SK-N-MC (cell line): Measurements from ENCODE around the gene MGMT.

Source experiments
- DNase-seq: peaks from one replicate; pipeline ENCODE4 v3.0.0-alpha.2; 2011; ENCODE audit warnings: low read depth, low spot score
- H3K27ac ChIP-seq: fragments of 200-600 bp; sonication (generic); 2 replicates; pipeline ENCODE4 v1.5.1; 2016; ENCODE audit warnings: mixed run types
- H3K36me3 ChIP-seq: fragments of 200-600 bp; sonication (generic); 2 replicates; pipeline ENCODE4 v1.6.1; 2017; ENCODE audit warnings: antibody characterized with exemption, low read length, mixed read lengths; ENCODE audit not compliant: insufficient read depth
- H3K4me3 ChIP-seq: fragments of 200-600 bp; sonication (generic); 2 replicates; pipeline ENCODE4 v1.5.1; 2016
- H3K9ac ChIP-seq: fragments of 200-600 bp; sonication (generic); 2 replicates; pipeline ENCODE4 v1.8.0; 2017; ENCODE audit warnings: mixed run types, mixed read lengths; ENCODE audit not compliant: insufficient read length
- H3K9me3 ChIP-seq: fragments of 200-600 bp; sonication (generic); 2 replicates; pipeline ENCODE4 v1.6.1; 2017; ENCODE audit warnings: low read depth, mild to moderate bottlenecking, antibody characterized with exemption, low read length, moderate library complexity, mixed read lengths
- EZH2 ChIP-seq: fragments of 200-600 bp; sonication (generic); IDR thresholded peaks from one replicate; pipeline ENCODE4 v1.6.1; 2017; ENCODE audit warnings: antibody characterized with exemption
- FOXP2 ChIP-seq: optimal IDR thresholded peaks from 2 replicates; pipeline ENCODE3; 2011; ENCODE audit warnings: mild to moderate bottlenecking, moderate library complexity; ENCODE audit not compliant: insufficient read depth; ENCODE audit errors: extremely low read length, control extremely low read depth
- POLR2AphosphoS5 ChIP-seq: IDR thresholded peaks from 2 replicates; pipeline ENCODE4 v1.6.1; 2012; ENCODE audit warnings: mild to moderate bottlenecking, low read depth, low read length, borderline replicate concordance

The MGMT gene

GRCh38 chr10:129544205-129545202, 77.5 kb downstream of the MGMT start:
- DNase-seq, result no peak
- H3K9me3 ChIP-seq, result no peaks in the 10 kb centered on the region
- TF ChIP-seq EZH2, result no peak
- no peak for TF ChIP-seq POLR2AphosphoS5
- TF ChIP-seq FOXP2, result no peak
- H3K27ac ChIP-seq, result no peak overlapping the region
- no peaks in the 10 kb centered on the region for H3K36me3 ChIP-seq
- H3K9ac ChIP-seq, result no peak overlapping the region
- H3K4me3 ChIP-seq, result no peak overlapping the region

GRCh38 chr10:129545261-129545660, 78.2 kb downstream of the MGMT start:
- no peaks in the 10 kb centered on the region for H3K36me3 ChIP-seq
- no peak overlapping the region for H3K4me3 ChIP-seq
- no peak overlapping the region for H3K27ac ChIP-seq
- no peak for DNase-seq
- no peaks in the 10 kb centered on the region for H3K9me3 ChIP-seq
- TF ChIP-seq EZH2 (no peak), FOXP2 (no peak), POLR2AphosphoS5 (no peak)
- H3K9ac ChIP-seq, result no peak overlapping the region

GRCh38 chr10:129546106-129546505, 79.1 kb downstream of the MGMT start:
- no peak for DNase-seq
- Histone ChIP-seq H3K36me3 (no peaks in the 10 kb centered on the region), H3K9me3 (no peaks in the 10 kb centered on the region), H3K27ac (no peak overlapping the region), H3K4me3 (no peak overlapping the region), H3K9ac (no peak overlapping the region)
- no peak for TF ChIP-seq POLR2AphosphoS5
- TF ChIP-seq EZH2, result no peak
- no peak for TF ChIP-seq FOXP2

- Histone ChIP-seq H3K27ac (no peak overlapping the region), H3K9me3 (no peaks in the 10 kb centered on the region), H3K36me3 (no peaks in the 10 kb centered on the region), H3K4me3 (no peak overlapping the region), H3K9ac (no peak overlapping the region)
- TF ChIP-seq EZH2, result no peak
- no peak for TF ChIP-seq FOXP2
- no peak for TF ChIP-seq POLR2AphosphoS5
- DNase-seq, result no peak
These were observed 80.6 kb downstream of the MGMT start for GRCh38 chr10:129547608-129548007.

- DNase-seq, result no peak
- no peak overlapping the region for H3K27ac ChIP-seq
- H3K4me3 ChIP-seq, result no peak overlapping the region
- H3K9ac ChIP-seq, result no peak overlapping the region
- no peaks in the 10 kb centered on the region for H3K36me3 ChIP-seq
- TF ChIP-seq POLR2AphosphoS5, result no peak
- no peak for TF ChIP-seq FOXP2
- TF ChIP-seq EZH2, result no peak
- H3K9me3 ChIP-seq, result no peaks in the 10 kb centered on the region
These were observed 81.6 kb downstream of the MGMT start for GRCh38 chr10:129548600-129548999.

GRCh38 chr10:129550076-129550475, 83.0 kb downstream of the MGMT start:
- H3K36me3 ChIP-seq, result no peaks in the 10 kb centered on the region
- no peaks in the 10 kb centered on the region for H3K9me3 ChIP-seq
- TF ChIP-seq EZH2 (no peak), POLR2AphosphoS5 (no peak)
- H3K4me3 ChIP-seq, result no peak overlapping the region
- no peak for DNase-seq
- H3K27ac ChIP-seq, result no peak overlapping the region
- H3K9ac ChIP-seq, result no peak overlapping the region

GRCh38 chr10:129550658-129551057, 83.6 kb downstream of the MGMT start:
- Histone ChIP-seq H3K27ac (no peak overlapping the region), H3K36me3 (no peaks in the 10 kb centered on the region), H3K9me3 (no peaks in the 10 kb centered on the region), H3K4me3 (no peak overlapping the region), H3K9ac (no peak overlapping the region)
- TF ChIP-seq EZH2 (no peak), POLR2AphosphoS5 (no peak), FOXP2 (no peak)
- no peak for DNase-seq

- H3K9ac ChIP-seq, result no peak overlapping the region
- H3K4me3 ChIP-seq, result no peak overlapping the region
- TF ChIP-seq FOXP2, result no peak
- TF ChIP-seq POLR2AphosphoS5, result no peak
- no peak for TF ChIP-seq EZH2
- no peak overlapping the region for H3K27ac ChIP-seq
- no peaks in the 10 kb centered on the region for H3K36me3 ChIP-seq
- DNase-seq, result no peak
- no peaks in the 10 kb centered on the region for H3K9me3 ChIP-seq
These were observed 85.1 kb downstream of the MGMT start for GRCh38 chr10:129552119-129552518.
